ENCODE data around the gene TPCN2.

DNA sequence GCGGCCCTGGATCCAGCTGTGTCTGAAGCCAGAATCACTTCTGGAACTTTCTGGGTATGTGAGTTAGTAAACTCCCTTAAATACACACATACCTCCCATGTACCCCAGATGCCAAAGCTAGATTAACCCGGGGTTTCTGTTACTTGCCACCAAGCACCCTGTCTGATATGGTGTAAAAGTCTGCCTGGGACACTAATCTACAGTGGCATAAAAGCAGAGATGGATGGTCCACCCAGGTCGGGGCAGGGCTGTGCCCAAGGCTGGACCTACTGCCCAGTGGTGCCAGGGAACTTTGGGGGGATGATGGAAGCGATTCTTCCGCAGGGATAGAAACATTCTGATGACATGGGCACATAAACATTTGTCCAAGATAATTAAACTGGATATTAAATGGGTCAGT is 48.3 kb upstream of the TPCN2 start:
- TF ChIP-seq, protein P1, sequence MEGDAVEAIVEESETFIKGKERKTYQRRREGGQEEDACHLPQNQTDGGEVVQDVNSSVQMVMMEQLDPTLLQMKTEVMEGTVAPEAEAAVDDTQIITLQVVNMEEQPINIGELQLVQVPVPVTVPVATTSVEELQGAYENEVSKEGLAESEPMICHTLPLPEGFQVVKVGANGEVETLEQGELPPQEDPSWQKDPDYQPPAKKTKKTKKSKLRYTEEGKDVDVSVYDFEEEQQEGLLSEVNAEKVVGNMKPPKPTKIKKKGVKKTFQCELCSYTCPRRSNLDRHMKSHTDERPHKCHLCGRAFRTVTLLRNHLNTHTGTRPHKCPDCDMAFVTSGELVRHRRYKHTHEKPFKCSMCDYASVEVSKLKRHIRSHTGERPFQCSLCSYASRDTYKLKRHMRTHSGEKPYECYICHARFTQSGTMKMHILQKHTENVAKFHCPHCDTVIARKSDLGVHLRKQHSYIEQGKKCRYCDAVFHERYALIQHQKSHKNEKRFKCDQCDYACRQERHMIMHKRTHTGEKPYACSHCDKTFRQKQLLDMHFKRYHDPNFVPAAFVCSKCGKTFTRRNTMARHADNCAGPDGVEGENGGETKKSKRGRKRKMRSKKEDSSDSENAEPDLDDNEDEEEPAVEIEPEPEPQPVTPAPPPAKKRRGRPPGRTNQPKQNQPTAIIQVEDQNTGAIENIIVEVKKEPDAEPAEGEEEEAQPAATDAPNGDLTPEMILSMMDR (IDR thresholded peaks at IDR 0.05; ENCODE audit: insufficient read depth, low read depth, low read length) = no peak
- no peak for TF ChIP-seq EZH2 (IDR thresholded peaks at IDR 0.05; ENCODE audit: insufficient read depth, low read length)
